Measurements from ENCODE around the gene MADD.
"Not testable (repeated sequence)": the region's sequence is repeated elsewhere in the genome, so short reads cannot be mapped to it uniquely, and the experiment has no call there.

Gene MADD

DNA sequence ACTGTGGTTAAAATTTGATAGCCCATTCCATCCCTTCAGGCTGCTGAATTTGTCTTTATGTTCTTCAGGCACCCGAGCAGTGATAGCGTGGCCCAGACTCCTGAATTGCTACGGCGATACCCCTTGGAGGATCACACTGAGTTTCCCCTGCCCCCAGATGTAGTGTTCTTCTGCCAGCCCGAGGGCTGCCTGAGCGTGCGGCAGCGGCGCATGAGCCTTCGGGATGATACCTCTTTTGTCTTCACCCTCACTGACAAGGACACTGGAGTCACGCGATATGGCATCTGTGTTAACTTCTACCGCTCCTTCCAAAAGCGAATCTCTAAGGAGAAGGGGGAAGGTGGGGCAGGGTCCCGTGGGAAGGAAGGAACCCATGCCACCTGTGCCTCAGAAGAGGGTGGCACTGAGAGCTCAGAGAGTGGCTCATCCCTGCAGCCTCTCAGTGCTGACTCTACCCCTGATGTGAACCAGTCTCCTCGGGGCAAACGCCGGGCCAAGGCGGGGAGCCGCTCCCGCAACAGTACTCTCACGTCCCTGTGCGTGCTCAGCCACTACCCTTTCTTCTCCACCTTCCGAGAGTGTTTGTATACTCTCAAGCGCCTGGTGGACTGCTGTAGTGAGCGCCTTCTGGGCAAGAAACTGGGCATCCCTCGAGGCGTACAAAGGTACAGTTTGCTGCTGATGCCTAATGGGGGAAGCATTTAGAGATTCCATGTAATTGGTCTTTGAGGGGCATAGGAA, 4.7 kb downstream of the MADD start:
- DNase-seq (ENCODE audit: low read depth): no peak

DNA sequence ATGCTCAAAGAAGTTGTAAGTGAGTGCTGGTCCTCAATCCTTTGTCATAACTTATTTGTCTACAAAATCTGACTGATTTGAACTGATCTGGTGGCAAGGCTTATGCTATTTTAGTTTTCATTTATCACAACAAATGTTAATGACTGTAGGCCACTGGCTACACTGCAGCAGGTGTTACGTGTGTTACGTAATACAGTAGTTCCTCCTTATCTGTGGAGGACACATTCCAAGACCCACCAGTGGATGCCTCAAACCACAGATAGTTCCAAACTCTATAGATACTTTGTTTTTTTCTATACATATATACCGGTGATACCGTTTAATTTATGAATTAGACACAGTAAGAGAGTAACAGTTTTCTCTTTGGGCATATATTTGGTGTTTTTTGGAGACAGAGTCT, 7.0 kb downstream of the MADD start:
- no peak for DNase-seq (ENCODE audit: low read depth)

DNA sequence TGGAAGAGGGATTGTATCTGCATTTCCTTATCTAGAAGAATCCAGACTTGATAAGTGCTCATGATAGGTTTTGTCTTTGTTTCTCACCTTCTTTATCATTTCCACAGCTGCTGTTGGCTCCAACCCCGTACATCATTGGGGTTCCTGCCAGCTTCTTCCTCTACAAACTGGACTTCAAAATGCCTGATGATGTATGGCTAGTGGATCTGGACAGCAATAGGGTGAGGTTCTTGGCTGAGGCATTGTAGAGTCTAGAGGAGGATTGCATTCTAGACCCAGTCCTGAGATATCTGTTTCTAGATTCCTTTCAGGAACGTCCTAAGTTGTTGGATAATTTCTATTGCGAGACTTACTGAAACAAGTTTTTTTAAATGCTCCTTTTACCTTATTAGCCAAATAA, 8.1 kb downstream of the MADD start:
- DNase-seq (ENCODE audit: low read depth): peak; percentile 27

DNA sequence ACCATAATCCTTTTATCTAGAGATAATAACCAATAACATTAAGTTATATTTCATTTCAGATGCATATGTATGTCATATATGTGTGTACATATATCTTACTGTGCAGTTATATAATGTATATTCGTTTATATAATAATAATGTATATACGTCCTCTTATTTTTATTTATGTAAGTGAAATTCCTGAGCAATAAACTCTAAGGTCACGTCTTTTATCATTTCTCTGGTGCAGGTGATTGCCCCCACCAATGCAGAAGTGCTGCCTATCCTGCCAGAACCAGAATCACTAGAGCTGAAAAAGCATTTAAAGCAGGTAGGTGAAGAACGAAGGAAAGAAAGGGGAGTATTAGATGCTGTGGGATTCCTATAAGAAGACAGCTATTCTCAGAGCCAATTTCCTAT, 8.8 kb downstream of the MADD start:
- no peak for DNase-seq (ENCODE audit: low read depth)

DNA sequence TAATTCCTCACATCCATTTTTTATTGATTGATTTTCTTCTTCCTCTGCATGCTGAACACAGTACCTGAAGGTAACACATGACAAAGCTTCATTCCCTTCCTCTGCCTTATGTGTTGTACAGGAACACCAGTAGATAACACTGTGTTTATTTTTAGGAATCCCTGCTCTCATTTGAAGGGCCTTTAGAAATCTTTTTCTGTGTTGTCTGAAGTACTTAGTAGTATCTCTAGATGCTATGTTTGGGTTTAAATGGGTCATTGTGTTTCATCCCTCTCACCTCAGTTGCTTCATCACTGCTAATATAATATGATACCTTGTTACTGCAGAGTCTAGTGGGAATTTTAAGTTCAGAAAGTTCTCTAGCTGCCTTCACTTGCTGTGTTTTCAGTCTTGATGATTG, 10.2 kb downstream of the MADD start:
- DNase-seq (ENCODE audit: low read depth): no peak

DNA sequence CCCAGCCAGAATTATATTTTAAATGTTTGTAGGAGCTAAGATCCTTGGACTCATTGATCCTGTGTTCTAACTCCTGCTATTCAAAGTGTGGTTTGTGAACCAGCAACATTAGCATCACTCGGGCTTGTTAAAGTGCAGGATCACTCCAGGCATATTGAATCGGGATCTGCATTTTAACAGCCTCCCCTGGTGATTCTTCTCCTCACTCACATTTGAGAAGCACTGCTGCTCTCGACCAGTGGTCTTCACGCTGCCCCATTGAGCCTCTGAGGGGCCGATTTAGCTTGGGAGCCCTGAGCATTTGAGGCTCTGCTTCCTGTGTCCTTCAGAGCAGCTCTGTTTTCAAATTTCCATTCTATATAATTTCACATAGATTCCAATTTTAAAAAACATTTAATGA, 10.9 kb downstream of the MADD start:
- DNase-seq (ENCODE audit: low read depth): no peak

DNA sequence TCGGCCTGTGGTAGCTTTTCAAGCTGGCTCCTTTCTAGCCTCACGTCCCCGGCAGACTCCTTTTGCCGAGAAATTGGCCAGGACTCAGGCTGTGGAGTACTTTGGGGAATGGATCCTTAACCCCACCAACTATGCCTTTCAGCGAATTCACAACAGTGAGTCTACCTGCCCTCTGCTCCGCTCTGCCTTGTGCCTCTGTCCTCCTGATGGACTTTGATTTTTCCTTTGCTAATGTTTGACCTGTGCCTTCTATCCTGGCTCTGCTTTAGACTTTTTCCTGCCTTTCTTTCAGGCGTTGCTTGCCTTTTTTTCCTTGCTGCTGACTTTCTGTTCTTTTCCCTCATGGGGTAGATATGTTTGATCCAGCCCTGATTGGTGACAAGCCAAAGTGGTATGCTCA, 12.5 kb downstream of the MADD start:
- DNase-seq (ENCODE audit: low read depth): no peak

DNA sequence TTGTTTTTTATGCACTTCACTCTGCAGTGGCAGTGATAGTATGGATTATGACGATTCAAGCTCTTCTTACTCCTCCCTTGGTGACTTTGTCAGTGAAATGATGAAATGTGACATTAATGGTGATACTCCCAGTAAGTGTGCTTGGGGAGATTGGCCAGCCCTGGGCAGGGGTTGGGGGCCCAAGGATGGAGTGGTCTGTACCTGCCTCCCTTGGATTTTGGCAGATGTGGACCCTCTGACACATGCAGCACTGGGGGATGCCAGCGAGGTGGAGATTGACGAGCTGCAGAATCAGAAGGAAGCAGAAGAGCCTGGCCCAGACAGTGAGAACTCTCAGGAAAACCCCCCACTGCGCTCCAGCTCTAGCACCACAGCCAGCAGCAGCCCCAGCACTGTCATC, 14.2 kb downstream of the MADD start:
- no peak for DNase-seq (ENCODE audit: low read depth)

DNA sequence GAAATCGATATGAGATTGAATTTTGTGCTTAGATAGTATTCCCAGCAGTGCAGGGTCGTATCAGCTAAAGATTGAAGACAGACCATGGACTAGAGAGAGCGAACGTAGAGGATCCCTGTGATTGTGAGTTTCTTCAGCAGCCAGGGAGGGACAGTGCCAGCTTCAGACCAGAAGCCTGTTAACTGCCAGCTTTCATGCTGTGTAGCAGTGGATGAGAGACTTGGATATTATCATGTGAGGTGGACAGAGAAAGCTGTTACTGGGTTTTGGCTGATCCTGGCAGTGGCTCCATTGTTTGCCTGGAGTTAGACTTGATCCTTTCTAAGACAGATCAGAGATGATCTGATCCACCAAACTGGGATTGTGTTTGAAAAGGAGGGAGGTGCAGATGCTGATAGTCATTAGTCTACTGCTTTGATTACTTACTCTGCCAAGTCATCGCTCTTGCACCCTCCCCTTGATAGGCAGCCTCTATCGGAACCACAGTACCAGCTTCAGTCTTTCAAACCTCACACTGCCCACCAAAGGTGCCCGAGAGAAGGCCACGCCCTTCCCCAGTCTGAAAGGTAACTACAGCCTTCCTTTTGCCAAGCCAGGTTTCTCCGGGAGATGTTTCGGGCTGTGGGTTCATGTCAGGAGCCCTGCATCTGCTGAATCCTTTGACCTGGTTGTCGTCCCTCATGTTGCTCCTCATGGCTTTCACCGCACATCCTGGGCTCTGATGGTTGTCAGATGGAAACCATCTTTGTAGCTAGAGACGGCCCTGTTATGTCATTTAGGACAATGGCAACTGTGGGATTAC, 16.2 kb downstream of the MADD start:
- no peak for DNase-seq (ENCODE audit: low read depth)

DNA sequence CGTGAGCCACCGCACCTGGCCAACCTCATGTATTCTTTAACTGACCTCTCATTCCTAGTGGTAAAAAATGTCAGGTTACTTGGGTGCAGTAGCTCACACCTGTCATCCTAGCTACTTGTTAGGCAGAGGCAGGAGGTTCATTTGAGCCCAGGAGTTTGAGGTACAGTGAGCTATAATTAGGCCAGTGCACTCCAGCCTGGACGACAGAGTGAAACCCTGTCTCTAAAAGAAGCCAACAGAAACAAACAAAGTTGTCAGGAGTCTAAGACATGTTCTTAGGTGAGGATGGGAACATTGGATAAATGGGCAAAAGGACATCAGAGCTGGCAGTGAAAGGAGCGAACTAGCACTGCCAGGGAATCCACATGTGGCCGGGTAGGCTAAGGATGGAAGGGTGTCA, 18.1 kb downstream of the MADD start:
- DNase-seq (ENCODE audit: low read depth): no peak

DNA sequence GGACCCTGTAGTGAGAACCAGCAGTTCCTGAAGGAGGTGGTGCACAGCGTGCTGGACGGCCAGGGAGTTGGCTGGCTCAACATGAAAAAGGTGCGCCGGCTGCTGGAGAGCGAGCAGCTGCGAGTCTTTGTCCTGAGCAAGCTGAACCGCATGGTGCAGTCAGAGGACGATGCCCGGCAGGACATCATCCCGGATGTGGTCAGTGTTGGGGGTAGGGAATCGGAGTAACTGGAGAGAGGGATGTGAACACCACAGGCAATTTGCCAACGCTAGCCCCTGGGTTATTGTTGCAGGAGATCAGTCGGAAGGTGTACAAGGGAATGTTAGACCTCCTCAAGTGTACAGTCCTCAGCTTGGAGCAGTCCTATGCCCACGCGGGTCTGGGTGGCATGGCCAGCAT, 19.9 kb downstream of the MADD start:
- no peak for DNase-seq (ENCODE audit: low read depth)

DNA sequence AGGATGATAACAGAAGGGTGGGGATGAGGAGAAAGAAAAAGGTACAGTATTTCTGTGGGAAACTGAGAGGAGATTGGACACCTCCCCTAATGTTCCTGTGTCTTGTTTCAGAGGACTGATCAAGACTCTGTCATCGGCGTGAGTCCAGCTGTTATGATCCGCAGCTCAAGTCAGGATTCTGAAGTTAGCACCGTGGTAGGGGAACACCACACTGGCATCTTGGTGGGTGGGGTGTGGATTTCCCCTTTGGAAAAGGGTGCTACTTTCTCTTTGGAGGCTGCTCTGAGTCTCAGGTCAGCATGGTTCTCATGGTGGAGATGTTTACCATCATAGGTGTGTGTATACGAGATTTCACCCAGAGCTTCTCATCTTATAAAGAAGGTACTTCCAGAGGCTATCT, 25.5 kb downstream of the MADD start:
- no peak for DNase-seq (ENCODE audit: low read depth)

DNA sequence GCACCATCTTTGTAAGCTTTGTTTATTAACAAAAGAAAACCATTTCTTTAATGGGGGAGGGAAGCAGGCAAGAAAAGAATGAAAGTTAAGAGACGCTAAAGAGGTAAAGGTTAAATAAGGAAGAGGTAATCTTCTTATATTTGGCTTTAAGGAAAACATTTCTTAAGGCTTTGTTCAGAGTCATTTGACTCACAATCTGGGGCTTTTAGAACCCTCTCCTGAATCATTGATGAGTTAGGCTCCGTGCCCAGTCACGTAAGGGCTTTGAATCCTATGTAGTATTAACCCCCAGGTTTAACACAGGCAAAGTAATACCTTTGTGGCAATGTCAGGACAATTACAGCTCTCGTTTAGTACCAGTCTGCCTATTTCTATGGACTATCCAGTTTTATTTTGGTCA, 26.1 kb downstream of the MADD start:
- no peak for DNase-seq (ENCODE audit: low read depth)

DNA sequence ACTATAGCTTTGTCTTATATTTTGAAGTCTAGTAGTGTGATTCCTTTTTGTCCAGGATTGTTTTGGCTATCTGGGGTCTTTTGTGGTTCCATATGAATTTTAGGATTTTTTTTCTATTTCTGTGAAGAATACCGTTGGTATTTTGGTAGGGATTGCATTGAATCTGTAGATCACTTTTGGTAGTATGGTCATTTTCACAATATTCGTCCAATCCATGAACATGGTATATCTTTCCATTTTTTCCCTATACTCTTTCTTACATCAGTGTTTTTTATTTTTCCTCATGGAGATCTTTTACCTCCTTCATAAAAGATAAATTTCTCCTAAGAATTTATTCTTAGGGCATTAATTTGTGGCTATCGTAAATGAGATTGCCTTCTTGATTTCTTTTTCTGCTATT, 29.1 kb downstream of the MADD start:
- DNase-seq (ENCODE audit: low read depth): no peak

DNA sequence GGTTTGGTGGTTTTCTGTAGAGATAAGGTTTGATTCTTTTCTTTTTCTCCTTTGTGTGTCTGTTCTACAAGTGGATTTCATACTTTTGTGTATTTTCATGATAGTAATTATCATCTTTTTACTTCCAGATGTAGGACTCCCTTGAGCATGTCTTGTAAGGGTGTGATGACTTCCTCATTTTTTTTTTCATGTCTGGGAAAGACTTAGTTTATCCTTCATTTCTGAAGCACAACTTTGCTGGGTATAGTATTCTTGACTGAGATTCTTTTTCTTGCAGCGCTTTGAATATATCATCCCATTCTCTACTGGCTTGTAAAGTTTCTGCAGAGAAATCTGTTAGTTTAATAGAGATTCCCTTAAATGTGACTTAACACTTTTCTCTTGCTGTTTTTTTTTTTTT, 32.9 kb downstream of the MADD start:
- no peak for DNase-seq (ENCODE audit: low read depth)

DNA sequence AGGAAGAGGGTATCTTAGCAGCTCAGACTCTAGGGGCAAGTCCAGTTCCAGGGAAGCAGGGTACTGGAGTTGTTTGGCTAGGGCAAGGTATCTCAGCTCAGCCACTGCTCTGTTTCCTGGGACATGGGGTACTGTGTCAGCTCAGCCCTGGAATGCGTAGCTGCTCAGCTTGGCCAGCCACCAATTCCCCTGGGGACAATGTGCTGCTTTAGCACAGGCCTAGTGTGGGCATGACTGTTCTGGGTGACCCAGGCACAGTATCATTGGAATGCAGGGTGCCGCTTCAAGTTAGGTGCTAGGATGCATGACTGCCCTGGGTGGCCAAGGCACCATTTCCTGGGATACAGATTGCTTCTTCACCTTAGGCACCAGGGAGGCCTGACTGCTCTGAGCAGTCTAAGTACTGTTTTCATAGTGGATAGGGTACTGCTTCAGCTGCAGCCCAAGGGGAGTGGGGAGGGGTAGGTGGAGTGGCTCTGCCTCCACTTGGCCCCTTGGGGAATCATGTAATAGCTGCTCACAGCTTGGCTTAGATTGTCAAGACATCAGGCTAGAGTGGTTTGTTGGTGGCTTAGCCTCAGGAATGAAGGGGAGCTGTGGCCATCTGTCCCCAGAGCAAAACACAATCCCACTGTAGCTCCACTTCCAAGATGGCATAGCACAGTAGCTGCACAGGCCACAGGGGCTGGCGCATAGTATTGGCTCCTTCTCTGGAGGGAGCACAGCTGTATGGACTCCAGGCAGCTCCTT, 36.0 kb downstream of the MADD start:
- DNase-seq (ENCODE audit: low read depth): no peak

DNA sequence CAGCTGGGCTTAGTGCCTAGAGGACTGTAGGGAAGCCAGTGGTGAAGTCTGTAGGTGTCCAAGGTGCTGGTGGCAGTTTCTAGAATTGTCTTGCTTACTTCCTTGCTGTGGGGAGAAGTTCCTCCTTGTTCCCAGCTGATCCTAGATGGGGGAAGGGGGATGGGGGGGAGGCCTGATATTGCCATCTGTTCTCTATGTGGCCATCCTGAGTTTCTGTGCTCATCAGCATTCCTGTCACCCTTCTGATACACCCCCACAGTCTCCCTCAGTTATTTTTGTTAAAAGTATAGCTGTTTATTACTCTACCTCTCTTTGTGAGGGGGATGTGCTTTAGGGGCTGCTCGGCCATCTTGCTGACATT, 36.5 kb downstream of the MADD start:
- DNase-seq (ENCODE audit: low read depth): no peak

DNA sequence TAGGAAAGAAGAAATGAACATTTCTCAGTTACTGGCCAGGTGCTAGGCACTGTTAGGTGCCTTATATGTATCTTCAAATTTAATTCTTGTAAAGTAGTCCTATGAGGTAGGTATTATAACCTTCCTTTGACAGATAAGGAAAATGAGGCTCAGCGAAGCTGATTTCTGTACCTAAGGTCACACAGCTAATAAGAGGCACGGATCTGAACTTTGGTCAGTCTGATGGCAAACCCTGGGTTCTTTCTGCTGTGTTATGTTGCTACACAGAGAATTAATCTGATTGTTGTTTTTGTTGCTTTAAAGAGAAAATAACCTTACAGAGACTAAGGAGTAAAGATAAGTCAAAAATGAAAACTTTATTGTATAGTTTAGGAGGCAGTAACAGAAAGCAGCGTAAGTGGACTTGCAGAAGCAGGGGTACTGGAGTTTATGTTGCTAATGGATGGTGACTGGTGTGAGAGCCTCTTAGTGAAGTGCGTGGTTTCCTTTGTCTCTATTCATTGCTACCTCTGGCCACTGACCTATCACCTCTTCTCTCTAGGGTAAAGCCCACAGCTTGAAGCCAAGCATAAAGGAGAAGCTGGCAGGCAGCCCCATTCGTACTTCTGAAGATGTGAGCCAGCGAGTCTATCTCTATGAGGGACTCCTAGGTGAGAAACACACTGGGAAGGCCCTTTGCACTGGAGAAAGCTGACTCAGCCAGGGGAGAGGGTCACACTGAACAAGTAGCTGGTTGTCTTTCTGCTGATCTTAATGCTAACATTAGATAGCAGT, 38.3 kb downstream of the MADD start:
- no peak for DNase-seq (ENCODE audit: low read depth)

DNA sequence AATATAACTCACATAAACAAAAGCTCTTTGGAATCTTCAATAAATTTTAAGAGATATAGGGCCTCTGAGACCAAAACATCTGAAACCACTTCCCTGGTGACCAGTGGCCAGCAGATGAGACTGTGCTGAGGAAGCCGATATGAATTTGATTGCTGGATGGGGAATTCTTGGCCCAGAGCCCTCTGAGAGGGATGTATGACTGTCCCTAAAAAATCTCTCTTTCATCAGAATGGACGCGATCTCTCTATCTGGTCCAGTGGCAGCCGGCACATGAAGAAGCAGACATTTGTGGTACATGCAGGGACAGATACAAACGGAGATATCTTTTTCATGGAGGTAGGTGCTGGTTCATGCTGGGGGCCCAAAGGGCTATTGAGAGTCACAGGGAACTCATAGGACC, 45.1 kb downstream of the MADD start:
- DNase-seq (ENCODE audit: low read depth): no peak

DNA sequence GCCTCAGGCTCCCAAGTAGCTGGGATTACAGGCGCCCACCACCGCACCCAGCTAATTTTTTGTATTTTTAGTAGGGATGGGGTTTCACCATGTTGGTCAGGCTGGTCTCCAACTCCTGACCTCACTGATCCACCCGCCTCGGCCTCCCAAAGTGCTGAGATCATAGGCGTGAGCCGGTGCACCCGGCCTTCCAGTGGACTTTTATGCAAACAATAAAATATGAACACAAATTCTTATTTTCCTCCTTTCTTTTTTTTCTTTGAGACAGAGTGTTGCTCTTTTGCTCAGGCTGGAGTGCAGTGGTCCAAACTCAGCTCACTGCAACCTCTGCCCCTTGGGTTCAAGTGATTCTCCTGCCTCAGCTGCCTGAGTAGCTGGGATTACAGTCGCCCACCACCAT, 46.6 kb downstream of the MADD start:
- not testable (repeated sequence) for DNase-seq (ENCODE audit: low read depth)

DNA sequence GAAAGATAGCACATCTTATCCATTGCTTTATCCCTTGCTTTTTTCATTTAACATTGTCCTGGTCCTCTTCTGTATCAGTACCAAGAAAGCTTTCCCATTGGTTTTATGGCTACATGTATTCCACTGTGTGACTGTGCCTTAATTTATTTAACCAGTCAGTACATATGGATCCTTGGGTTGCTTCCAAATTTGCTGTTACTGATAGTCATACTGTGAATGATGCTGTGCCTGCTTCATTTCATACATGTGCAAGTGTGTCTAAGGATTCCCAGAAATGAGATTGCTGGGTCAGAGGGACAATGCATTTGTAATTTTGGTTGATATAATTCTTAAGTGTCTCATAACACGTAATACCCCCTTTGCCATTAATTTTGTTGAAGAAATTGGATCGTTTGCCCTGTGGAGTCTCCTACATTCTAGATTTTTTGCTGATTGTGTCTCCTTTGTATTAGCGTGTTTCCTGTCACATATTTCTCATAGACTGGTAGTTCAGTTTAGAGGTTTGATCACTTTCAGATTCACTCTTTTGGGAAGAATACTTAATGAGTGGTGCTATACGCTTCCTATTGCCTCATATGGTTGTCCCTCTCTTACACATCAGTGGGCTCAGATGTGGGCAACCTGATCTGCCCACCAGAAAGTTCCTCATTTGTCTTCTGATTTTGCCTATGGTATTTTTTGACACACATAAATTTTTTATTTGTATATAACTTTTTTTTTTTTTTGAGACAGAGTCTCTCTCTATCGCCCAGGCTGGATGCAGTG, 47.3 kb downstream of the MADD start:
- DNase-seq (ENCODE audit: low read depth): no peak

DNA sequence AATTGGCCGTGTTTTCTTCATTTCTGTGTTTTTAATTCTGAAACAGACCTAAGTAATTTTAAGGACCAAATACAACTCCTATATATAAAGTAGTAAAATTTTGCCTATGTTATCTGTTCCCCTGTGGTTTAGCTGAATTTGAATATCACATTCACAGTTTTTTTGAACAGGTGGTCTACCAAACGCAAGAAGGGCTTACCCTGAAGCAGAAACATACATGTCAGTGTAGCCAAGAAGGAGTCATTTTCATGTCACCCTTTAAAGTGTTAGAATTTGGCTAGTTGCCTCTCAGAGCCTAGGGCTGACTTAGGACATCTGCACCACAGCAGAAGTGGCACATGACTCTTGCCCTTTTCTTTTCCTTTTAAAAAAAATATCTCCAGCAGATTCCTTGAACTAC, 48.2 kb downstream of the MADD start:
- DNase-seq (ENCODE audit: low read depth): no peak
